ENCODE measurements around the gene MOAP1. TPM values are rescaled to one million over a fixed set of nuclear protein-coding genes. Genes with fewer than 3 reads are reported as not detected.
"Not testable (repeated sequence)": the region's sequence is repeated elsewhere in the genome, so short reads cannot be mapped to it uniquely, and the experiment has no call there.

Gene MOAP1
- total RNA-seq, 1 donor from 2014 or later: 80.7 TPM

DNA sequence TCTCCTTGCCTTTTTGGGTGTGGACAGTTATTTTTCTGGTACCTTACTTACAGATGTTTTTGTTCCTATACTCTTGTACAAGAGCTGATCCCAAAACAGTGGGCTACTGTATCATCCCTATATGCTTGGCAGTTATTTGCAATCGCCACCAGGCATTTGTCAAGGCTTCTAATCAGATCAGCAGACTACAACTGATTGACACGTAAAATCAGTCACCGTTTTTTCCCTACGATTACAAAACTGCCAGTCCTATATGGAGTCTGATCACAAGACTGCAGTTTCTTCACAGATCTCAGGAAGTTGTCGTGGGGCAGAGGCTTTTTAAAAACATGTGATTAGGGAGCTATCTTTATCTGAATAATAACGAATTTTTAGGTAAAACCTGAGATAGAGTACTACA lies 1.8 kb upstream of the MOAP1 start:
- FAIRE-seq (no peak), DNase-seq (ENCODE audit: low spot score in 2 of 2) (no peak)

DNA sequence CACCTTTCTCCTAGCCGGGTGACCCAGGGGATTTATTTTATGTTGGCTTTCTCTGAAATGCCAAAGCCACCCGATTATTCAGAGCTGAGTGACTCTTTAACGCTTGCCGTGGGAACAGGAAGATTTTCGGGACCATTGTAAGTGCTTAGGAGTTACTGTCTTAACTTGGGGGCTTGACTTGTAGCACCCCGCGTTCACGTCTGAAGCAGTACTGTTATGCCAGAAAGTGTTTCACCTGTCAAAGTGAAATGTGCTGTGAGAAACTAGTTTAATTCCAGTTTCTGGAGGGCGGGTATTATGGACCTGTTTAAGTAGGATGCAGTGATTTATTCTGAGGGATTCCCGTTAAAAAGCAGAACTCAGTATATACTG lies 638 bp upstream of the MOAP1 start:
- DNase-seq (ENCODE audit: low spot score in 2 of 2) (no peak), FAIRE-seq (no peak)

DNA sequence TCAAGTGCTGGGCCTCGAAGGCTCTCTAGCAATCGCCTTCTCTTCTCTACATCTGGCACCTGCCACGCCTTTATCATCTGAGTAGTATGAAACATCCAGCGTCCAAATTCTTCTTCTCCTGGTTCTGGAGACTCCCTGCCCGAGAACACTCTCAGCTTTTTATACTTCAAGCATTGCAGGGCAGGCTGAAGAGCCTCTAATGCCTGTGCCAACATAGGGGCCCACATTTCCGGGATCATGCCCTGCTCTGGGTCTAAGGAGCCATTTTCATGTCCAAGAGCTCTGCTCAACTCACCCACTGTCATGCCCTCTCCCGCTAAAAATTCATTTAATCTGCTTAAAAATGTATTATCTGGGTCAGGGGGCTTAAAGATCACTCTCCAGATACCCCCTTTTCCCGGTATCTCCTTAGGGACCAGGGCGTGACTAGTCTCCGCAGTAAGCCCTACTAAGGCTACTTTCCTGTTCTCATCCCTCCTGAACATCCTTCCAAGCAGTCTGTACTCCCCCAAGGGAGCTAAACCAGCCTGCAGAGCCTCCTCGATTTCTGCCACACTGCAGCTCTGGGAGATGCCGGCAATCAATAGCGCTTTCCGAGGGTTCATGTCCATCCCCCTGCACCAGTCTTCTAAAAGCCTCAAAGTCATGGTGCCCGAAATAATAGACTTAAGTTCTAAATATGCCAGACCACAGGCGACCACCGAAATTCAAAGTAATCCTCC lies 940 bp downstream of the MOAP1 start:
- DNase-seq (ENCODE audit: low spot score in 2 of 2) (no peak), FAIRE-seq (no peak)

DNA sequence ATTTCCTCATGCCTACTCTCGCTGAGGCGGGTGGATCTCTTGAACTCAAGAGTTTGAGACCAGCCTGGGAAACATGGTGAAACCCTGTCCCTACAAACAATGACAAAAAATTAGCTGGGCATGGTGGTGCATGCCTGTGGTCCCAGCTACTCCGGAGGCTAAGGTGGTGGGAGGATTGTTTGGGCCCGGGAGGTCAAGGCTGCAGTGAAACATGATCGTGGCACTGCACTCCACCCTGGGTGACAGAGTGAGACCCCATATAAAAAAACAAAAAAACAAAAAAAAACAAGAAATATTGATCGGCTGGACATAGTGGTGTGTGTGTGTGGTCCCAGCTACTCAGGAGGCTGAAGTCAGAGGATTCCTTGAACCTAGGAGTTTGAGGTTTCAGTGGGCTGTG lies 9.2 kb downstream of the MOAP1 start:
- no peak for FAIRE-seq

DNA sequence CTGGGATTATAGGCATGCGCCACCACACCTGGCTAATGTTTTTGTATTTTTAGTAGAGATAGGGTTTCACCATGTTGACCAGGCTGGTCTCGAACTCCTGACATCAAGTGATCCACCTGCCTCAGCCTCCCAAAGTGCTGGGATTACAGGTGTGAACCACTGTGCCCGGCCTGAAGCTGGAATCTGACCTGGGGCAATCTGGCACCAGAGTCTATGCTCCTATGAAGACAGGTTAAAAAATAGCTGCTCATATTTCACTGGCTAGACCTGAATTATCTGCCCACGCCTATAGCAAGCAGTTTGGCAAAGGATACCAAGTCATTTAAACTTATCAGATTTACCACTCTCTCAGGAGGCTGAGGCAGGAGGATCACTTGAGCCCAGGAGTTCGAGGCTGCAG lies 10.0 kb downstream of the MOAP1 start:
- DNase-seq (ENCODE audit: low spot score in 2 of 2); FAIRE-seq: not testable (repeated sequence)

More for the DNA sequence above, 9.2 kb downstream of the MOAP1 start:
- no peak for DNase-seq (ENCODE audit: low spot score in 2 of 2)

DNA sequence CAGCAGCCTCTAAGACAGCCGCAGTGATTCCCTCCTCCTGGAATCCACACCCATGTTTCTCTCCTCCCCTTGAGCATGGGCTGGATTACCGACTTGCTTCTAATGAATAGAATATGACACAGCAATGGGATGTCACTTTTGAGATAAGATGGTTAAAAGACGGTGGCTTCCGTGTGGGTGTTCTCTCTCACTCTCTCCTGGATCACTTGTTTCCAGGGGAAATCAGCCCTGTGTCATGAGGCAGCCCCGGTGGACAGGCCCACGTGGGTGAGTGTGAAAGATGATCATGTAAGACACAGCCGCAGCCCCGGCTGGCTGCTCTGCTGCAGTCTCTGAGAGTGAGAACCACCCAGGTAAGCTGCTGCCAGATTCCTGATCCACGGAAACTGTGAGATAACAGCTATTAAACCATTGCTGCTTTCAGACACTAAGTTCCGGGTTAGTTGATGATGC lies 10.7 kb downstream of the MOAP1 start:
- no peak for FAIRE-seq

DNA sequence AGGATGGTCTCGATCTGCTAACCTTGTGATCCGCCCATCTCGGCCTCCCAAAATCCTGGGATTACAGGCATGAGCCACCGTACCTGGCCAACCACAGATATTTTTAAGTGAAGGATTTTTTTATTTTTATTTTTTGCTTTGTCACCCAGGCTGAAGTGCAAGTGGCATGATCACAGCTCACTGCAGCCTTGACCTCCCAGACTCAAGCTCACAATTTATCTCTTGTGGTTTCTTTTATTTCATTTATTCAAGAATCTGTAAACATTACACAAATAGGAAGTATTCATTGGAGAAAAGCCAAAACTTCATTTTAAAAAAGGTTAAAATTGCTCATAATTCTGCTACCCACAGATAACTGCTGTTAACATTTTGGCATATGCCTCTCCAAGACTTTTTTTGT lies 13.3 kb downstream of the MOAP1 start:
- DNase-seq (ENCODE audit: low spot score in 2 of 2) (no peak), FAIRE-seq (no peak)

More for the DNA sequence above, 10.7 kb downstream of the MOAP1 start:
- DNase-seq (ENCODE audit: low spot score in 2 of 2): no peak

DNA sequence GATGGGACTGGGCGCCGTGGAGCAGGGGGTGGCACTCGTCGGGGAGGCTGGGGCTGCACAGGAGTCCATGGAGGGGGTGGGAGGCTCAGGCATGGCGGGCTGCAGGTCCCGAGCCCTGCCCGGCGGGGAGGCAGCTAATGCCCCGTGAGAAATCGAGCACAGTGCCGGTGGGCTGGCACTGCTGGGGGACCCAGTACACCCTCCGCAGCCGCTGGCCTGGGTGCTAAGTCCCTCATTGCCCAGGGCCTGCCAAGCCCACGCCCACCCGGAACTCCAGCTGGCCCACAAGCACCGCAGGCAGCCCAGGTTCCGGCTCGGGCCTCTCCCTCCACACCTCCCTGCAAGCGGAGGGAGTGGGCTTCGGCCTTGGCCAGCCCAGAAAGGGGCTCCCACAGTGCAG lies 14.6 kb downstream of the MOAP1 start:
- DNase-seq (ENCODE audit: low spot score in 2 of 2); FAIRE-seq: not testable (repeated sequence)

DNA sequence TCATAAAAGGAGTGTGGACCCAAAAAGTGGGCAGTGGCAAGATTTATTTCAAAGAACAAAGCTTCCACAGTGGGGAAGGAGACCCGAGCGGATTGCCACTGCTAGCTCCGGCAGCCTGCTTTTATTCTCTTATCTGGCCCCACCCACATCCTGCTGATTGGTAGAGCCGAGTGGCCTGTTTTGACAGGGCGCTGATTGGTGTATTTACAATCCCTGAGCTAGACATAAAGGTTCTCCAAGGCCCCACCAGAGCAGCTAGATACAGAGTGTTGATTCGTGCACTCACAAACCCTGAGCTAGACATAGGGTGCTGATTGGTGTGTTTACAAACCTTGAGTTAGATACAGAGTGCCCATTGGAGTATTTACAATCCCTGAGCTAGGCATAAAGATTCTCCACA lies 15.1 kb downstream of the MOAP1 start:
- not testable (repeated sequence) for DNase-seq (ENCODE audit: low spot score in 2 of 2); FAIRE-seq

DNA sequence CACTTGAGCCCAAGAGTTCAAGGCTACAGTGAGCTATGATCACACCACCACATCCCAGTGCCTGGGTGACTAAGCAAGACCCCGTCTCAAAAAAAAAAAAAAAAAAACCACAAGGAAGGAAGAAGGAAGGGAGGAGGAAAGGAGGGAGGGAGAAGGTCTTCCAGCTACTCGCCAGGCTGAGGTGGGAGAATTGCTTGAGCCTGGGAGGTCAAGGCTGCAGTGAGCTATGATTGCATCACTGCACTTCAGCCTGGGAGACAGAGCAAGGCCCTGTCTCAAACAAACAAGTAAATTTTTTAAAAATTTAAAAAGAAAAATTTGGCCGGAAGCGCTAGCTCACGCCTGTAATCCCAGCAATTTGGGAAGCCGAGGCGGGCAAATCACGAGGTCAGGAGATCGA lies 16.1 kb downstream of the MOAP1 start:
- FAIRE-seq; DNase-seq (ENCODE audit: low spot score in 2 of 2): not testable (repeated sequence)

DNA sequence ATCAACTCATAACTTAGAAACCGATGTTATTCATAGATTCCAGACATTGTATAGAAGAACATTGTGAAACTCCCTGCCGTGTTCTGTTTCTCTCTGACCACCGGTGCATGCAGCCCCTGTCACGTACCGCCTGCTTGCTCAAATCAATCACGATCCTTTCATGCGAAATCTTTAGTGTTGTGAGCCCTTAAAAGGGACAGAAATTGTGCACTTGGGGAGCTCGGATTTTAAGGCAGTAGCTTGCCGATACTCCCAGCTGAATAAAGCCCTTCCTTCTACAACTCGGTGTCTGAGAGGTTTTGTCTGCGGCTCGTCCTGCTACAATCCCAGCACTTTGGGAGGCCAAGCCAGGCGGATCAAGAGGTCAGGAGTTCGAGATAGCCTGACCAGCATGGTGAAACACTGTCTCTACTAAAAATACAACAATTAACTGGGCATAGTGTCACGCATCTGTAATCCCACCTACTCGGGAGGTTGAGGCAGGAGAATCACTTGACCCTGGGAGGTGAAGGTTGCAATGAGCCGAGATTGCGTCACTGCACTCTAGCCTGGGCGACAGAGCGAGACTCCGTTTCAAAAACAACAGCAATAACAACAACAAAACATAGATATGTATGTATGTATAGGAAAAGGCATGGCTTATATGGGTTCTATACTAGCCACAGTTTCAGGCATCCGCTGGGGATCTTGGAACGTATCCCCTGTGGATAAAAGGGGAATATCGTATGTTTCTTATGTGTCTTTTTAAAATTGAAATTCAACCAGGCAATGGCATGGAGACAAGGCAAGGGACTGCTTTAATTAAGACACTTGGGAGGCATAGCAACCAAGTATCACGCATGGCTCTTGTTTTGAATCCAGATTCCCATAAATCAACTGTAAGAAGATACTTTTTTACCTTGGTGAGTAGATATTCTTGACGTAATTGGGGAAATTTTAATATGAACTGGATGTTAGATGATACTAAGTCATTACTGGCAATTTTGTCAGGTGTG lies 19.1 kb downstream of the MOAP1 start:
- DNase-seq (ENCODE audit: low spot score in 2 of 2); FAIRE-seq: not testable (repeated sequence)

DNA sequence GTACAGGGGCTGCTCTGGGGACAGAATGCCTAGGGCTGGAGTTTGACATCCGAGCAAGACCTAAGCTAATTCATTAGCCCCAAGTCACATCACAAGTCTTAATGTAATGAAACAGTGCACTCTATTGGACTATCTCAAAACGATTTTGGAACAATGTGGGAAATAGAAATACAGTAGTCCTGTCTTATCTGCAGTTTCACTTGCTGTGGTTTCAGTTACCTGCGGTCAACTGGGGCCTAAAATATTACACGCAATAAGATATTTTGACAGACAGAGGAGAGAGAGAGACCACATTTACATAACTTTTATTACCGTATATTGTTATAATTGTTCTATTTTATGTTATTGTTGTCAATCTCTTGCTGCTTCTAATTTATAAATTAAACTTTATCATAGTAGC lies 21.1 kb downstream of the MOAP1 start:
- FAIRE-seq: no peak
- no peak for DNase-seq (ENCODE audit: low spot score in 2 of 2)

DNA sequence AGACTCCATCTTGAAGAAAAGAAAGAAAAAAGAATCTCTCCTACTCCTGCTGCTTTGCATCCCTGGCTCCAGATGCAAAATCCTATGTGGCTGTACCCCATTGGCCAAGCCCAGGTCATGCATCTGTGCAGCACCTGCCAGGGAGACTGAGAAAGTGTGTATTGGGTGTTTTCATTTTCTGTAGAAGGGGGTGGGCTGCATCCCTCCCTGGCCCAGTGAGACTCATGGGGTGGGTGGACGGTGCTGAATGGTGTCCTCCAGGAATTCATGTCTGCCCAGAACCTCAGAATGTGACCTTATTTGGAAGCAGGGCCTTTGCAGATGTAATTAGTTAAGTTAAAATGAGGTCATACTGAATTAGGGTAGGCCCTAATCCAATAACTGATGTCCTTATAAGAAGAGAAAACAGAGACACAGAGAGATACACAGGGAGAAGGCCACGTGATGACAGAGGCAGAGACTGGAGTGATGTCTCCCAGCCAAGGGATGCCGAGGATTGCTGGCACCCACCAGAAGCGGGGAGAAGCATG lies 23.2 kb downstream of the MOAP1 start:
- DNase-seq (ENCODE audit: low spot score in 2 of 2) (no peak), FAIRE-seq (no peak)

DNA sequence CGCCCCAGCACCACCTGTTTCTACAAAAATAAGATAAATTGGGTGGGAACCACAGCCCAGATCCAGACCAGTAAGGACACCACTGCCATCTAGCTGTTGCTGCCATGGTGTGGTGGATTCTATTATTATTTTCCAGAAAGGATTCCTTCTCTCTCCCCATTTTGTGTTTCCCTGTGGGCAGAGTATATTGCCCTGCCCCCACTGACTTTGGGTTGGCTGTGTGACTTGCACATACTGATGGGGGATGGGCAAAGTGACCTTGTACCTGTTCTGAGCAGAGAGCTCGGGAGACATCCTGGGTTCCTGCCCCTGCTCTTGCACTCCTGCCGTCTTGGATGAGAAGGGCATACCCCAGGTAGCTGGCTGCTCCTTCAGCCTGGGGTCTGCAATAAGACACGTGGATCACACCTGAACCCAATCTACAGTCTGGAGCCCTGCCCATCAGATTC lies 24.3 kb downstream of the MOAP1 start:
- FAIRE-seq (no peak), DNase-seq (ENCODE audit: low spot score in 2 of 2) (no peak)

DNA sequence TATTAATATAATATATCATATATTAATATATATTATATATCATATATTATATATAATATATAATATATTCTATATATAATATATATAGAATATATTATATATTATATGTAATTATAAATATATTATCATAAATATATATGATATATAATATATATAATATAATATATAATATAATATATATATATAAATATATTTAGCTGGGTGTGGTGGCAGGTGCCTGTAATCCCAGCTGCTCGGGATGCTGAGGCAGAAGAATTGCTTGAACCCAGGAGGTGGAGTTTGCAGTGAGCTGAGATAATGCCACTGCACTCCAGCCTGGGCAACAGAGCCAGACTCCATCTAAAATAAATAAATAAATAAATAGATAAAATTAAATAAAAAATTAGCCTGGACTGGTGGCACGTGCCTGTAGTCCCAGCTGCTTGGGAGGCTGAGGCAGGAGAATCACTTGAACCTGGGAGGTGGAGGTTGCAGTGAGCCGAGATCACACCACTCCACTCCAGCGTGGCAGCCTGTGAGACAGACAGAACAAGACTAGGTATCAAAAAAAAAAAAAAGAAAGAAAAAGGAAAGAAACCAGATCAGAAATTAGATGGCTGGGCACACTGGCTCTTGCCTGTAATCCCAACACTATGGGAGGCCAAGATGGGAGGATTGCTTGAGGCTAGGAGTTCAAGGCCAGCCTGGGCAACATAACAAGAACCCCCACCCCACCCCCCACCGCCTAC lies 24.9 kb downstream of the MOAP1 start:
- not testable (repeated sequence) for FAIRE-seq; DNase-seq (ENCODE audit: low spot score in 2 of 2)

DNA sequence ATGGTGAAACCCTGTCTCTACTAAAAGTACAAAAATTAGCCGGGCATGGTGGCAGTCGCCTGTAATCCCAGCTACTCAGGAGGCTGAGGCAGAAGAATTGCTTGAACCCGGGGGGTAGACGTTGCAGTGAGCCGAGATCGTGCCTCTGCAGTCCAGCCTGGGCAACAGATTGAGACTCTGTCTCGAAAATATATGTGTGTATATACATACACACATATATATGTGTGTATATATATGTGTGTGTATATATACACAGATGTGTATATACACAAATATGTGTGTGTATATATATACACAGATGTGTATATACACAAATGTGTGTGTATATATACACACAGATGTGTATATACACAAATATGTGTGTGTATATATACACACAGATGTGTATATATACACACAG lies 26.3 kb downstream of the MOAP1 start:
- DNase-seq (ENCODE audit: low spot score in 2 of 2); FAIRE-seq: not testable (repeated sequence)

DNA sequence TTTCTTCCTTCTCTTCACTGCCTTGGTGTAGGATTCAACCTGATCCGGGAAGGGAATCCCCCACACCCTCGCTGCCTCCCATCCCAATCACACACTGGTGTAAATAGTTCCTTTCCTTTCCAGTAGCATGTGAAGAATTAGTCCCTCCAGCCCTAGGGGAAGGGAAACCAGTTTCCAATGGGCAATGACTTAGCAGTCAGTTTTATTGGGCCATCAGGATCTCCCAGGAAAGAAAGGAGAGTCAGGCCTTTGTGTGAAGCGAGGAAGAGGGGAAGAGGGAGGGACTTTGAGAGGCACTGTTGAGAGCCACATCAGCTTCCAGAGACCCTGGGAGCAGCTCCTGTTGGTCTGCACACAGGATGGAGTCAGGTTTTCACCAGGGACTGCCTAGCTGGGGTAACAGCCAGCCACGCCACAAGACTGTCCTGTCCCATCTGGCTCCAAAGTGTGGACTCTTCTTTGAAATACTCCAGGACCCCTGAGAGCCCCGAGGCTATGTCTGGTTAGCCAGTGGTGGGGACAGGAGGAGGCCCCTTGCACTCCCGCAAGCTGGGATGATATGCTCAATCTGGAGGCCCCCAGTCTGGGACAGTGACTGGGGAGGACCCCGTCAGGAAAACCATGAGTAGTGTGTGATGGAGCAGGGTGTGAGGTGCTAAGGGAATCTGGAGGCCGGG lies 27.9 kb downstream of the MOAP1 start:
- DNase-seq (ENCODE audit: low spot score in 2 of 2) (no peak), FAIRE-seq (no peak)

DNA sequence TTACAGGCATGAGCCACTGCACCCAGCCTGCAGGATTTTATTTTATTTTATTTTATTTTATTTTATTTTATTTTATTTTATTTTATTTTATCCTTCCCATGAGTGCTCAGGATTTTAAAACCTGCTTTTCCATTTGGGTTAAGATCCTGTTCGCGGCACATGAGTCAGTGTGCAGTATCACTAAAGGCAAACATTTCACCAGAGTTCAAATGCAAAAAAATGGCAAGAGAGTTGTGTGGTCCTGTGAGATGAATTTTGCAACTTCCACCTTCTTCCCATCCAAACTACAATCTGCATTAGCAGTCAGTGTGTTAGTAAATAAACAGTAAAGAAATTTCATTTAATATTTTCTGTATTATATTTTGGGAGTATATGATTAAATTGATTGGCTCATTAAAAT lies 29.0 kb downstream of the MOAP1 start:
- no peak for FAIRE-seq
- DNase-seq (ENCODE audit: low spot score in 2 of 2): no peak

DNA sequence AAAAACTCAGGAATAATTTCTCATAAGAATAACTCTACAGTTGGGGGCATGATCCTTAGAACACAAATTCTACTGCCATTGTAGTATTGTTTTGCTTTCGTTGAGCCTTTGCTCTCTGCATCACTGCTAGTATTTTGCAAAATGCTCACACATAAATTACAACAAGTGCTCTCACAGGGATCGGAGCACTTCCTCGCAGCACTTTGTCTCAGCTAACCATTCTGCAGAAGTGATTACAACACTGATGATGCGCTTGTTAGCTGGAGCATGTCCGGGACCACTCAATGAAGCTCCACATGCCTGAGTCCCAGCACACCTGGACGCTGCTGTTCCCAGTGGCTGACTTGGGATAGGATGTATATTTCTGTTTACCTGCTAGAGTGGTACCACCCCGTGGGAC lies 31.6 kb downstream of the MOAP1 start:
- no peak for DNase-seq (ENCODE audit: low spot score in 2 of 2)

More for the DNA sequence above, 31.6 kb downstream of the MOAP1 start:
- no peak for FAIRE-seq

Data from frontal cortex (tissue), 4 donors.